Bronchial epithelial cell (primary cell): ENCODE measurements around the gene CNTNAP2. TPM values are rescaled to one million over a fixed set of nuclear protein-coding genes. Genes with fewer than 3 reads are reported as not detected.

ENCODE experiments used
- DNase-seq: peaks from one replicate; pipeline ENCODE4 v3.0.0-alpha.2; 2010; ENCODE audit warnings: low read depth
- FAIRE-seq: peaks from 2 replicates; lab custom pipeline; 2011; peaks lifted over from hg19 to GRCh38; lab: Jason Lieb, UNC
- H3K27me3 ChIP-seq: 2 replicates; pipeline ENCODE4 v1.5.1; 2011; ENCODE audit warnings: low read length; ENCODE audit not compliant: control insufficient read depth, insufficient read depth
- H3K36me3 ChIP-seq: 2 replicates; pipeline ENCODE4 v1.5.1; 2011; ENCODE audit warnings: low read length; ENCODE audit not compliant: control insufficient read depth, insufficient read depth
- H3K4me3 ChIP-seq: 2 replicates; pipeline ENCODE4 v1.5.1; 2011; ENCODE audit warnings: mild to moderate bottlenecking, low read depth, low read length, control low read depth
- CTCF ChIP-seq: IDR thresholded peaks from 2 replicates; pipeline ENCODE4 v1.5.1; 2011; ENCODE audit warnings: mild to moderate bottlenecking, moderate library complexity, low read length, control low read depth, inconsistent platforms; ENCODE audit not compliant: insufficient read depth, severe bottlenecking
- total RNA-seq: library from RNA; depleted of rRNA; stranded (reverse); fragments of >200 nt; gene quantifications from 2 replicates; pipeline ENCODE4 v1.2.1, GENCODE V29; 2014

CNTNAP2 gene
- total RNA-seq, 1 donor from 2014 or later, result 0.26 TPM

- FAIRE-seq, result no peak
- Histone ChIP-seq H3K36me3 (no peaks in the 10 kb centered on the region), H3K4me3 (no peak overlapping the region), H3K27me3 (no peaks in the 10 kb centered on the region)
- no peak for TF ChIP-seq CTCF
- DNase-seq, result no peak
Measured at GRCh38 chr7:146639291-146639690, 522.7 kb downstream of the CNTNAP2 start.

GRCh38 chr7:146641491-146641890 is 524.9 kb downstream of the CNTNAP2 start:
- Histone ChIP-seq H3K36me3 (no peaks in the 10 kb centered on the region), H3K4me3 (no peak overlapping the region), H3K27me3 (no peaks in the 10 kb centered on the region)
- no peak for TF ChIP-seq CTCF
- FAIRE-seq (no peak), DNase-seq (no peak)

- TF ChIP-seq CTCF, result no peak
- no peaks in the 10 kb centered on the region for H3K36me3 ChIP-seq
- H3K27me3 ChIP-seq, result no peaks in the 10 kb centered on the region
- no peak for FAIRE-seq
- DNase-seq, result no peak
- H3K4me3 ChIP-seq, result no peak overlapping the region
Measured at GRCh38 chr7:146645383-146645976, 528.9 kb downstream of the CNTNAP2 start.

- no peaks in the 10 kb centered on the region for H3K27me3 ChIP-seq
- H3K36me3 ChIP-seq, result no peaks in the 10 kb centered on the region
- FAIRE-seq (no peak), DNase-seq (no peak)
- no peak overlapping the region for H3K4me3 ChIP-seq
- TF ChIP-seq CTCF, result no peak
Measured at GRCh38 chr7:146647445-146647844, 530.8 kb downstream of the CNTNAP2 start.

- Histone ChIP-seq H3K4me3 (no peak overlapping the region), H3K36me3 (no peaks in the 10 kb centered on the region), H3K27me3 (no peaks in the 10 kb centered on the region)
- TF ChIP-seq CTCF, result no peak
- FAIRE-seq (no peak), DNase-seq (no peak)
Measured at GRCh38 chr7:146652176-146652575, 535.6 kb downstream of the CNTNAP2 start.

- TF ChIP-seq CTCF, result no peak
- Histone ChIP-seq H3K27me3 (no peaks in the 10 kb centered on the region), H3K4me3 (no peak overlapping the region), H3K36me3 (no peaks in the 10 kb centered on the region)
- DNase-seq (no peak), FAIRE-seq (no peak)
Measured at GRCh38 chr7:146654048-146654447, 537.4 kb downstream of the CNTNAP2 start.
